ENCODE measurements around the gene SHANK1.

SHANK1 gene

GRCh38 chr19:50711805-50712204, 7.8 kb downstream of the SHANK1 start:
- no peak for DNase-seq (ENCODE audit: low read depth, low spot score)

DNA sequence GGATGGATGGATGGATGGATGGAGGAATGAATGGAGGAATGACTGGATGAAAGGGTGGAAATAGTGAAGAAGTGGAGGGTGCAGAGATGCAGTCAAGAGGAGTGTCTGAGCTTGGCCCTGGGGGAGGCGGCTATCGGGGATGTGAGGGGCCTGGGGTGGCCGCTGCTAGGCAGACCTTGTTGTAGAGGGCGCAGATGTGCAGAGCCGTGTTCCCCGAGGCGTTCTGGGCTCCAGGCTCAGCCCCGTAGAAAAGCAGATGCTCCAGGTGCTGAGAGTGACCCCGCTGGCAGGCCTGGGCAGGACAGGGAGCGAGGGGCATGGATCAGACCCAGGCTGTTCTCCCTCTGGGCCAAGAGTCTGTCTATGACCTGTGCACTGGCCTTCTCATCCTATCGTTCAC, 8.4 kb downstream of the SHANK1 start:
- no peak for DNase-seq (ENCODE audit: low read depth, low spot score)

- DNase-seq (ENCODE audit: low read depth, low spot score) = no peak
Observed at GRCh38 chr19:50710612-50711011, 9.0 kb downstream of the SHANK1 start.

GRCh38 chr19:50710094-50710493, 9.5 kb downstream of the SHANK1 start:
- DNase-seq (ENCODE audit: low read depth, low spot score) = no peak

DNA sequence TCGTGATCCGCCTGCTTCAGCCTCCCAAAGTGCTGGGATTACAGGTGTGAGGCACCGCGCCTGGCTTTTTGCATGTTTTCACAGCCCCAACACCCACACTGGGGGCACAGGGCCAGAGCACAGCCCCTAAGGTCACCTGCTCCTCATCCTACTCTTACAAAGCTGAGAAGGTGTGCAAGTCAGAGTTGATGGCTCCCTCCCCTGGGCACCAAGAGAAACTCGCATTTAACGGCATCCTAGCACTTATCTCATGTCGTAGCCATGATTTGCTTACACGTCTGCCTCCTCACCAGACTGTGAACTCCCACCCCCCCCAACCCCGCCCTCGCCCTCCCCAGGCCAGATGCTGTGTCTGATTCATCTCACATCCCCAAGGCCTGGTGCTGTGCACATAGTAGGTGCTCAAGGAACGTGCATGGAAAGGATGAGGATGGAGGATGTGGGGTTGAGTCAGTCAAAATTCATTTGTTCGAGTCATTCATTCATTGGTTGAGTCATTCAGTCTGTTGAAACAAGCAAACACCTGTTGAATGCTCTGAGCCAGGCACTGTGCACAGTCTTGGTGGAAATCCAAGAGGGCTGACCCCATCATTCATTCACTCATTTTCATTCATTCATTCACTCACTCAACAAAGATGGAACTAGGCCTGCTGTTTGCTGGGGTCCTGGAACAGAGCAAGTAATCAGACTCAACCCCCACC, 11.3 kb downstream of the SHANK1 start:
- no peak for DNase-seq (ENCODE audit: low read depth, low spot score)

DNA sequence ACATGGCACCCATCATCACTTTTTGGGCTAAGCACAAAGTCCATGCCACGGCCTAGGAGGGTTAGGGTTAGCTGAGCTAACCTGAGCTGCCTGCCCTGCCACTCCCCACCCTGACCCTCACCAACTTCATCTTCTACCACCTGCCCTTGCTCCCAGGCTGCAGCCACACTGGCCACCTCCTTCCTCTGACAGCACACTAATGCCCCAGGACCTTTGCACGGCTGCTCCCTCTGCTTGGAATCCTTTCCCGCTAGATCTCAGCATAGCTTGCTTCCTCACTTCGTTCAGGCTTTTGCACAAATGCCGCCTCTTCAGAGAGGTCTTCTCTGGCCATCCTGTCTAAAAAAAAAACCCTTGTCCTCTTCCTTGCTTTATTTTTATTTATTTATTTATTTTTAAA, 13.2 kb downstream of the SHANK1 start:
- DNase-seq (ENCODE audit: low read depth, low spot score) = no peak

DNA sequence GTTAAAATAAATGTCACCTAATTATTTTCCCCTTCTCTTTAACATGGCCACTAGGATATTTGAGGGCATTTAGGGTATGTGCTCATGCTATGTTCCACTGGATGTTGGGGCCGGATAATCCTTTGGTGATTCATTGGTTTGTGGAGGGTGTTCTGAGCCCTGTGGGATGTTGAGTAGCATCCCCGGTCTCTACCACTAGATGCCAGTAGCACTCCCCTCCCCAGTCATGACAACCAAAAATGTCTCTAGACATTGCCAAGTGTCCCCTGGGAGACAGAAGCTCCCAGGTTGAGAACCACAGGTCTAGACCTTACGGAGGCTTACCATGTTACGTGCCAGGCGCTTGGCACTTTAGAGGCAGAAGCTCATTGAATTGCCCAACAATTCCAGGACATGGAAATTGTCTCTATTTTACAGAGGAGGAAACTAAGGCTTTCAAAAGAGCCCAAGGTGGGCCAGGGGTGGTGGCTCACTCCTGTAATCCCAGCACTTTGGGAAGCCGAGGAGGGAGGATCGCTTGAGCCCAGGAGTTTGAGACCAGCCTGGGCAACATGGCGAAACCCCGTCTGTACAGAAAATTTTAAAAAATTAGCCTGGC, 14.1 kb downstream of the SHANK1 start:
- no peak for DNase-seq (ENCODE audit: low read depth, low spot score)

GRCh38 chr19:50703915-50704796, 15.4 kb downstream of the SHANK1 start:
- DNase-seq (ENCODE audit: low read depth, low spot score) = no peak

DNA sequence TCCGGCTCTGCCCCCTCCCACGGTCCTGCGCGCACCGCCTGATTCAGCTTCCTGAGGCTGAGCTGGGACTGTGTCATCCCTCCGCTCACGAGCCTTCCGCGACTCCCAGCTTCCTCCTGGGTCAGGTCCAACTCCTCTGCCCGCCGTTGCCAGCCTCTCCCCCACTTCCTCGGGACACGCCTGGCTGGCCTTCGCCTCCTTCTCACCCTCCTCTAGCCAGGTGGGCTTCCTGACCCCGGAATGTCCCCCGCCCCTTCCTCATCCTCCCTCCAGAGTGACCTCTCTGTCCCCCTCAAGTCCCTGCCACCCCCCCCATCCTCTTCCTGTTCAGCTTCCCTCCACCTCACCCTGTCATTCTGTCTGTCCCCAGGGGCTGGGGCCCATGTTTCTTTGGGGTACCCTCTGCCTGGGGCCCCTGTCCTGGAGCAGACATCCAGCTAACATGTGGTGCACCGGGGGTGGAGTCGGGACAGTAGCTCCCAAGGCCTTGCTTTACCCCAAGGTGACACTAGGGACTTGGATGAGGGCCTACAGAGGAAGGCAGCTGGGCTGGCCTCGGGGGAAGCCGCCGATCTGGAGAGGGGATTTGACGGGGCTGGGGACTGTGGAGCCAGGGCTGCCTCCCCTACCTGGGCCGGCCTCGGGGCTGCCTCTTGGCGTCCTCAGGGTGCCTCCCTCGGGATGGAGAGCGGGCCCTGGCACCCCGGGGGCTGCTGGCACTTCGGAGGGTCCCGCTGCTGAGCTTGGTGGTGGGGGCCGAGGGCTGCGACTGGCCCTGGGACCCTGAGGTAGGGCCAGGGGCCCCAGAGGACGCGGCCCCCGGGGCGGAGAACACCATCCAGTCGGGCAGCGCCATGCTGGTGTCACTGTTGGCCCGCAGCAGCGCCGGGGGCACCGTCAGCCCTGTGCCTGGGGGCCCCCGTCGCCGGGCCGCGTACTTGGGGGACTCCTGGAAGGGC, 16.5 kb downstream of the SHANK1 start:
- no peak for DNase-seq (ENCODE audit: low read depth, low spot score)

- DNase-seq (ENCODE audit: low read depth, low spot score) = no peak
Observed at GRCh38 chr19:50702158-50702870, 17.3 kb downstream of the SHANK1 start.

DNA sequence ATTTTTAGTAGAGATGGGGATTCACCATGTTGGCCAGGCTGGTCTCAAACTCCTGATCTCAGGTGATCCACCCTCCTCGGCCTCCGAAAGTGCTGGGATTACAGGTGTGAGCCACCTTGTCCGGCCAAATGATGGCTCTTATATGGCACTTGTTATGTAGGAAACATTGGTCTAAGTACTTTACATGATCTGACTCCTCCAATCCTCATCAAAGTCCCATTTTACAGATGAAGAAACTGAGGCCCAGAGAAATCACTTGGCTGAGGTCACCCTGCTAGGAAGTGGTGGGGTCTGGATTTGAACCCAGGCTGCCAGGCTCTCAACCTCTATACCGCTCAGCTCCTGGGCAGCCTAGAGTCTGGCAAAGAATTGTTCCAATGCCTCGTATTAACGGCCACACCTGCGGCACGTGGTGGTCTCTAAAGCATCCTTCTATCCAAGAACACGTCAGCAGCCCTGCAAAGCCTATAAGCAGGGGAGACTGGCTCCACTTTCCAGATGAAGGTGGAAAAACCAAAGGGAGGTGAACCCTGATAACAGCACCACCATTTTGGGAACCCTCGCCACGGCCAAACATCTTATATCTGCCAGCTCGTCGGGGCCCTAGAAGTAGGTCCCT, 18.1 kb downstream of the SHANK1 start:
- no peak for DNase-seq (ENCODE audit: low read depth, low spot score)

GRCh38 chr19:50697414-50698124, 22.0 kb downstream of the SHANK1 start:
- DNase-seq (ENCODE audit: low read depth, low spot score) = no peak

DNA sequence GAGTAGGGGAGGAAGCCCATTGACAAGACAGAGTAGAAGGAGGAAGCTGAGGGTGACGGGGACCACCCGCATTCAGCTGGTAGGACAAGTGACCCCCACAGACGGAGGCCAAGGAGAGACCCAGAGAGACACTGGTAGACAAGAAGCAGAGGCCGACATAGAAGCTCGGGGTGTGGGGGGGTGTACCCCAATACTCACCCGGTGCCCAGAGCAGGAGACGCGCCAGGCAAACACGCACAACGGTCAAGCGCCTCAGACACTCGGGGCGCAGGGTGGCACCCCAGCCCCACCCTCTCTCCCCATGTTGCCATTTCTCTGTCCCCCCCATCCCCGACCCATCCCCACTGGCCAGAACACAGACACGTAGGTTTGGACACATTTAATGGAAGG, 23.5 kb downstream of the SHANK1 start:
- no peak for DNase-seq (ENCODE audit: low read depth, low spot score)

- no peak for DNase-seq (ENCODE audit: low read depth, low spot score)
Observed at GRCh38 chr19:50695251-50696093, 24.1 kb downstream of the SHANK1 start.

- DNase-seq (ENCODE audit: low read depth, low spot score) = no peak
Observed at GRCh38 chr19:50694815-50695145, 24.8 kb downstream of the SHANK1 start.

GRCh38 chr19:50693064-50693975, 26.3 kb downstream of the SHANK1 start:
- no peak for DNase-seq (ENCODE audit: low read depth, low spot score)

DNA sequence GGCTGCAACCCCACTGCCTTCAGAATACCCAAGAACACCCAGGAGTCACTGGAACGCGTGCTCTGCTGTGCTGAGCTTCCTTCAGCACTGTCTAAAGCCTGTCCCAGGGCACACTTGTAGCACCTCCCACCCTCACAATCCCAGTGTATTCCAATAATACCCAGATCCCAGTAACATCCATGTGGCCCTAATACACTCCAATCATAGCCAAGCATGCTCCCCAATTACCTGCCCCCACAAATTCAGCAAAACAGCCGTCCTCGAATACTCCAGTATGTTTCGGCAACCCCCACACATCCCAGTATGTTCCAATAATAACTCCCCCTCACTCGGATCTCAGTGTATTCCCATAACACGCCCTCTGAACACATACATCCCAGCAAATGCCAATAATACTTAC, 29.2 kb downstream of the SHANK1 start:
- DNase-seq (ENCODE audit: low read depth, low spot score) = no peak

DNA sequence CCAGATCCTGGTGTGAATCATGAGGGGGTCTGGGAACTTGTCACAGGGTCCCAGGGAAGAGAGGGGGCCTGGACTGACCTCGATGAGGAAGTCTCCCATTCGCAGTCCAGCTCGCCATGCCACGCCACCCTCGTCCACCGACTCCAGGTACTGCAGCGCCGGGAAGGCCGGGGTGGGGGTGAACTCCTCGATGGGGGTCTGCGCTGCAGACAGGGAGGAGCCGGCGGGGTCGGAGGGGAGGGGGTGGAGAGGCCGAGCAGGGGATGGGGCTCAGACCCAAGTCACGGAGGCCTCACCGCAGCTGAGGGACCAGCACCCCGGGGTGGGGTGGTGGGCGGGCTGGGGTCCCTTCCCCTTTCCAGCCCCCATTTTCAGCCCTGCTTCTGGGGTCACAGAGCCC, 30.8 kb downstream of the SHANK1 start:
- no peak for DNase-seq (ENCODE audit: low read depth, low spot score)
